PC-9 (cell line): ENCODE measurements around the gene EVC. TPM values are rescaled to one million over a fixed set of nuclear protein-coding genes. Genes with fewer than 3 reads are reported as not detected.
A peak's percentile ranks its signal among the peaks of the same experiment; 100 is the strongest.

Experiments
- BruUV-seq: library from RNA; stranded (reverse); fragments of 400-500 nt; replicated peaks from 2 replicates; lab custom pipeline; 2021; lab: Mats Ljungman, UMichigan
- CTCF ChIA-PET: fragments of 300-600 bp; sonication (Branson Sonifier 250); formaldehyde crosslinking; loops from one replicate; lab custom pipeline; 2022; ENCODE audit warnings: antibody characterized with exemption; lab: Charles Lee
- POLR2A ChIA-PET: fragments of 300-600 bp; sonication (Branson Sonifier 250); formaldehyde crosslinking; loops from one replicate; lab custom pipeline; 2022; ENCODE audit warnings: antibody characterized with exemption; ENCODE audit not compliant: unreplicated experiment; lab: Charles Lee
- DNase-seq, 2 experiments: peaks; one replicate each; pipeline versions ENCODE4 v3.0.0 to v3.0.0-alpha.2; 2015 to 2022; ENCODE audit warnings: mixed read lengths in 1 of 2
- H2AFZ ChIP-seq: fragments of 200-600 bp; sonication (generic); 2 replicates; pipeline ENCODE4 v1.8.1; 2017; ENCODE audit warnings: antibody characterized with exemption
- H3F3A ChIP-seq: fragments of 200-600 bp; sonication (generic); 2 replicates; pipeline ENCODE4 v1.8.1; 2017; ENCODE audit warnings: antibody characterized with exemption, mild to moderate bottlenecking, low read depth; ENCODE audit not compliant: insufficient read depth
- H3K27ac ChIP-seq: fragments of 200-600 bp; sonication (generic); 2 replicates; pipeline ENCODE4 v1.6.1; 2016; ENCODE audit warnings: mixed run types
- H3K27me3 ChIP-seq: fragments of 200-600 bp; sonication (generic); 2 replicates; pipeline ENCODE4 v1.6.1; 2016; ENCODE audit warnings: low read depth, mixed run types; ENCODE audit not compliant: insufficient read depth
- H3K36me3 ChIP-seq: fragments of 200-600 bp; sonication (generic); 2 replicates; pipeline ENCODE4 v1.6.1; 2016; ENCODE audit warnings: low read depth, mixed run types
- H3K4me1 ChIP-seq: fragments of 200-600 bp; sonication (generic); replicated peaks from 2 replicates; pipeline ENCODE4 v1.6.1; 2016; ENCODE audit warnings: mixed run types; ENCODE audit not compliant: insufficient read depth
- H3K4me2 ChIP-seq: fragments of 200-600 bp; sonication (generic); 2 replicates; pipeline ENCODE4 v1.6.1; 2017; ENCODE audit warnings: mixed run types
- H3K4me3 ChIP-seq: fragments of 200-600 bp; sonication (generic); 2 replicates; pipeline ENCODE4 v1.6.1; 2016; ENCODE audit warnings: mixed run types
- H3K79me2 ChIP-seq: fragments of 200-600 bp; sonication (generic); 2 replicates; pipeline ENCODE4 v1.6.1; 2017; ENCODE audit warnings: low read depth, mixed run types
- H3K9me2 ChIP-seq: fragments of 200-600 bp; sonication (generic); 2 replicates; pipeline ENCODE4 v1.8.1; 2017; ENCODE audit warnings: mild to moderate bottlenecking; ENCODE audit not compliant: insufficient read depth
- H3K9me3 ChIP-seq: fragments of 200-600 bp; sonication (generic); 2 replicates; pipeline ENCODE4 v1.8.1; 2016; ENCODE audit warnings: low read depth; ENCODE audit not compliant: insufficient read depth
- H4K20me1 ChIP-seq: fragments of 200-600 bp; sonication (generic); 2 replicates; pipeline ENCODE4 v1.8.1; 2017; ENCODE audit not compliant: insufficient read depth
- CTCF ChIP-seq: fragments of 200-600 bp; sonication (generic); conservative IDR thresholded peaks from 2 replicates; pipeline ENCODE4 v1.6.1; 2017; ENCODE audit warnings: mixed run types, antibody characterized with exemption, mild to moderate bottlenecking, moderate library complexity
- EZH2 ChIP-seq: fragments of 200-600 bp; sonication (generic); IDR thresholded peaks from 2 replicates; pipeline ENCODE4 v1.8.0; 2017; ENCODE audit warnings: antibody characterized with exemption, low read depth
- intact Hi-C: fragments of 100-400 bp; cut with micrococcal nuclease; formaldehyde crosslinking; loops from one replicate; pipeline ENCODE4 v1.10.0; 2022; ENCODE audit not compliant: unreplicated experiment
- total RNA-seq: library from RNA; stranded (reverse); gene quantifications from 2 replicates; pipeline ENCODE4 v1.2.3, GENCODE V29; 2021

EVC gene
- total RNA-seq, 1 experiment from 2014 or later: 14.0 TPM

GRCh38 chr4:5784960-5785611 lies 74.1 kb downstream of the EVC start:
- ChIA-PET CTCF (no interaction called here), POLR2A (no interaction called here)
- TF ChIP-seq EZH2 (no peak), CTCF (no peak)
- H3K9me3 ChIP-seq: no peaks in the 10 kb centered on the region
- no peaks in the 10 kb centered on the region for H3K9me2 ChIP-seq
- no peak overlapping the region for H2AFZ ChIP-seq
- H3K27me3 ChIP-seq: no peaks in the 10 kb centered on the region
- no peaks in the 10 kb centered on the region for H4K20me1 ChIP-seq
- intact Hi-C loops: no loop called here
- H3K36me3 ChIP-seq: no peaks in the 10 kb centered on the region
- H3K79me2 ChIP-seq: no peaks in the 10 kb centered on the region
- H3K4me1 ChIP-seq: peaks cover 9% of the 10 kb centered on the region
- DNase-seq: no peak
- H3K27ac ChIP-seq: peak overlapping the region; percentile 52; the same call in 1 of the 2 replicates
- H3F3A ChIP-seq: peaks cover 6% of the 10 kb centered on the region; the same call in 1 of the 2 replicates
- BruUV-seq: no TSS peak
- H3K4me3 ChIP-seq: no peak overlapping the region
- no peak overlapping the region for H3K4me2 ChIP-seq

- no TSS peak for BruUV-seq
- ChIA-PET POLR2A (no interaction called here), CTCF (no interaction called here)
- Histone ChIP-seq H2AFZ (no peak overlapping the region), H4K20me1 (no peaks in the 10 kb centered on the region), H3K36me3 (no peaks in the 10 kb centered on the region), H3F3A (peaks cover 6% of the 10 kb centered on the region; the same call in 1 of the 2 replicates), H3K9me2 (no peaks in the 10 kb centered on the region), H3K4me2 (no peak overlapping the region), H3K4me3 (no peak overlapping the region), H3K27ac (peak overlapping the region; percentile 52), H3K27me3 (no peaks in the 10 kb centered on the region), H3K79me2 (no peaks in the 10 kb centered on the region), H3K4me1 (peaks cover 9% of the 10 kb centered on the region), H3K9me3 (no peaks in the 10 kb centered on the region)
- intact Hi-C loops: no loop called here
- TF ChIP-seq CTCF (no peak), EZH2 (no peak)
- DNase-seq: peak in 1 of 2 experiments; percentile 79
These were observed 75.0 kb downstream of the EVC start for GRCh38 chr4:5785806-5786680.

GRCh38 chr4:5787311-5787710 lies 76.3 kb downstream of the EVC start:
- Histone ChIP-seq H3K27ac (no peak overlapping the region), H3K36me3 (no peaks in the 10 kb centered on the region), H3K27me3 (no peaks in the 10 kb centered on the region), H2AFZ (no peak overlapping the region), H3K79me2 (no peaks in the 10 kb centered on the region), H3F3A (peaks cover 6% of the 10 kb centered on the region; the same call in 1 of the 2 replicates), H3K4me2 (no peak overlapping the region), H3K4me1 (peaks cover 9% of the 10 kb centered on the region), H3K9me3 (no peaks in the 10 kb centered on the region), H4K20me1 (no peaks in the 10 kb centered on the region), H3K4me3 (no peak overlapping the region), H3K9me2 (no peaks in the 10 kb centered on the region)
- POLR2A ChIA-PET: interaction anchor here (0.5 kb wide), 1 partner anchor 39 kb away, joined by 5 read pairs; no protein-coding TSS in a partner anchor
- CTCF ChIA-PET: no interaction called here
- no TSS peak for BruUV-seq
- intact Hi-C loops: no loop called here
- TF ChIP-seq EZH2 (no peak), CTCF (no peak)
- DNase-seq: no peak
